Fibroblast of lung (primary cell): ENCODE results near the gene IL36A.

Experiments used
- EZH2 ChIP-seq: IDR thresholded peaks from 2 replicates; pipeline ENCODE4 v1.5.1; 2012; ENCODE audit warnings: low read length, control low read depth, mild to moderate bottlenecking; ENCODE audit errors: missing control alignments
- TF ChIP-seq, protein P1 (sequence below), 2 donors: IDR thresholded peaks in 1 of 2; conservative IDR thresholded peaks in 1 of 2; 1 replicate in 1 of 2; 2 replicates in 1 of 2; pipeline ENCODE4 v1.5.1; 2011 to 2012; ENCODE audit warnings: low read length in 2 of 2, control low read depth in 1 of 2, inconsistent platforms in 1 of 2, low read depth in 1 of 2, mild to moderate bottlenecking in 1 of 2

DNA sequence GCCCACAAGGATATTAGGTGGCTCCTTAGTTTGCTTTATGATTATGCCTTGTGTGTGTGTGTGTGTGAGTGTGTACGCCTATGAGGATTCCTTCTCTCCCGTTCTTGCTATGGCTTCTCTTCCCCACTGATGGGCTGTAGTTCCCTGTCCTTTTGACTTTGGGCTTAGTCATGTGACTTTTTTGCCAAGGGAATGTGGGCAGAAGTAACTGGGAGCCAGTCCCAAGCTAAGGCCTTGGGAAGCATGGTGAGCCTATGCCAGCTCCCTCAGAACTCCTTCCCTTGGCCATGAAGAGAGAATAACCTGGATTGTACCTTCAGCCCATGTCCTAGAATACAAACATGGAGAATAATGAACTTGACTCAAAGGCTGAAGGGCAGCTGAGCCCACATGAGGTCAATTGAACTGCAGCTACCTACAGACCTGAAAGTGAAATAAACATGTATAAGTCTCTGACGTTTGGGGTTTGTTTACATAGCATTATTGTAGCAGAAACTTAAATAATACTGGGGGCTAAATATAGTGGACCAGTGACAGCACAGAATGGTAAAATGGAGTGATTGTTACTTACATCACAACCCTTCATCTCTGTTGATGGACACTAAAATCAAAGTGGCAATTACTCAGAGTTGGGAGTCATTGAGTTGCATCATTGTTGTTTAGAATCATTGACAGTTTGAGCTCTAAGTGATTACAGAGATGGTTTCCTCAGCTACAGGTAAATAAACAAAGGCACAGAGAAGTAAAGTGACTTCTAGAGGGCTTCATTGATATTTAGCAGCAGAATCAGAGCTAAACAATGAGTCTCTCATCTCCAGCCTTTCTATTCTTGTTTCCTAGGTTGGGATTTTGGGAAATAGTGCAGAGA, 42.7 kb upstream of the IL36A start:
- TF ChIP-seq, protein P1, sequence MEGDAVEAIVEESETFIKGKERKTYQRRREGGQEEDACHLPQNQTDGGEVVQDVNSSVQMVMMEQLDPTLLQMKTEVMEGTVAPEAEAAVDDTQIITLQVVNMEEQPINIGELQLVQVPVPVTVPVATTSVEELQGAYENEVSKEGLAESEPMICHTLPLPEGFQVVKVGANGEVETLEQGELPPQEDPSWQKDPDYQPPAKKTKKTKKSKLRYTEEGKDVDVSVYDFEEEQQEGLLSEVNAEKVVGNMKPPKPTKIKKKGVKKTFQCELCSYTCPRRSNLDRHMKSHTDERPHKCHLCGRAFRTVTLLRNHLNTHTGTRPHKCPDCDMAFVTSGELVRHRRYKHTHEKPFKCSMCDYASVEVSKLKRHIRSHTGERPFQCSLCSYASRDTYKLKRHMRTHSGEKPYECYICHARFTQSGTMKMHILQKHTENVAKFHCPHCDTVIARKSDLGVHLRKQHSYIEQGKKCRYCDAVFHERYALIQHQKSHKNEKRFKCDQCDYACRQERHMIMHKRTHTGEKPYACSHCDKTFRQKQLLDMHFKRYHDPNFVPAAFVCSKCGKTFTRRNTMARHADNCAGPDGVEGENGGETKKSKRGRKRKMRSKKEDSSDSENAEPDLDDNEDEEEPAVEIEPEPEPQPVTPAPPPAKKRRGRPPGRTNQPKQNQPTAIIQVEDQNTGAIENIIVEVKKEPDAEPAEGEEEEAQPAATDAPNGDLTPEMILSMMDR (conservative IDR thresholded peaks at IDR 0.05 in 1 of 2, IDR thresholded peaks at IDR 0.05 in 1 of 2; ENCODE audit: low read depth in 1 of 2, low read length in 2 of 2) = no peak
- TF ChIP-seq EZH2 = no peak
